ENCODE data around the gene WRAP73.

The WRAP73 gene

DNA sequence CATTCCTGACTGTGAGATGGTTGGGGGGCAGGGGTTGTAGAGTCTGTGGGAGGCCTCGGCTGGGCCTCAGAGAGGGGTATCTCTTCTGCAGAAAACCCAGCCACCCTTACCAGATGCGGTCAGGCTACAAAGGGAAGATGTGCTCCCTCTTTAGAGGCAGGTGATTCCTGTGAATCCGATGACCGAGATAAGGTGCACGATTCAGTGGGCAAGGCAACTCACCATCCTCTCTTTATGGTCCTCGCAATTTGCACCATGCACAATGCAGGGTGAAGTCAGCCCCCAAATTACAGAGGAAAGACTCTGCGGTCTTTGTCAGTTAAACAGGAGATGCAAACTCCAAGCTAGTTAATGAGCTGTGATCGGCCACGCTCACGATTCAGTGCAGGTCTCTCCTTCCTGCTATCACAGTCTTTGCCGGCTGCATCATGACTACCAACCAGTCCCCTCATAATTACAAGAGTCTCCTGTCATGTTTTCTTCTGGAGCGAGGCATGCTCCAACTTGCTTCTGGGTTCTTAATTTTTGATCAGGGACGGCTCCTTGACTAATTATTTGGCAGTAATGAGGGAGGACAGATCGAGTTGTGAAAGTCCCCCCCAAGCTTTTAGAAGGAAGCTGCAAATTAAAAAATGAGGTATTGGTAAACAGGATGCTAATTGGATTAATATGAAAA, 14.9 kb upstream of the WRAP73 start:
- no peak for ATAC-seq

DNA sequence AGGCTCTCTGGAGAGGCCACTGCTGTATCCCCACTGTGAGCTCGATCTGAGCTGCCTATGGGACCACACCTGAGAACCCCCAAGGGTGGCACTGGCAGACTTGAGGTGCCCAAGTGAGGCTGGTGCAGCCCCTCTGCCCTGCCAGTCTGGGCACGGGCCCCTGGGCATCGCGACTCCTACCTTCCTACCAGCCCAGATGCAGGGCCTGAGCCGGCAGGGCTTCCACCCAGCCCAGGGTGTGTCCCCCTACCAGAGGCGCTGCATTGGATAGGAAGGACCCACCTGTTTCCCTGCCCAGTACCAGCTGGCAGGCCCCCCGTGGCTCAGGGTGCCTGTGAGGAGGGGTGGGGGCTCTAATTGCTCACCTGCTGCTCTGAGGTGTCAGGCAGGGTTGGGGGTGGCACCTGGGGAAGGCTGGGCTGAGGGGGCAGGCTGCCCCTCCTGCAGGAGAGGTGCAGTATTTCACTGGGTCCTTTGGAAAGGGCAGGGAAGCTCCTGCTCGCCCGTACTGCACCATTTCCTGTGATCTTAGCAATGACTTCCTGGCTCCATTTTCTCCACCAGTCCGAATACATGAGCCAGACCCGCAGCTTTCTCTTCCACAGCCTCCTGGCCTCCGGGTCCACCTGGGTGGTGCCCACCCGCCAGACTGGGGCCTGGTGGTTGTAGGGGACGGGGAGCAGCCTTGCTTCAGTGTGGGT, 14.2 kb upstream of the WRAP73 start:
- ATAC-seq, result no peak

DNA sequence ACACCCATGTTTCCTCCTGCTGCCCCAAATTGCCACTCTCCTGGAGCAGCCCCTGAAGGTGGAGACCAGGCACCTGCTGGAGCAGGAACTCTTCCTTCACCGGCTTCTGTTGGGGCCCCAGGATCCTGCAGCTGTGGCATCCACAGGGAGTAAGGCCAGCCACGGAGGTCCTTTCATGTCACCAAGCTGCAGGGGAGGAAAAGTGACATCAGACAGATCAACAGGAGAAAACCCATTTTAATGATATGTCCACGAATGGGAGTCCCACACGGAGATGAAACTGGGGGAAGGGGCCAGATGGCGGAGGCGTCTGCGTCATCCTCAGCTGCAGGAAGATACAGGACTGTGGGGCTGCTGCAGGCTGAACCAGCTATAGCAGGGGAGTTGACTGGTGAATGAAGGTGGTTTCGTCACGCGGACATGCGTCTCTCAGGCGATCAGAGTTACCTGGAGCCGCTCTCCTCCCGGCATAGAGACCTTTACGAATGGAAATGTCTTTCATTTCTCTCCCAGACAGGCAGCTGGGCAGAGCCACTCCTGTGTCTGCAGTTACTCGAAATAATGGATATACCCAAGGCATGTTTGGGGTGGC, 12.3 kb upstream of the WRAP73 start:
- ATAC-seq, result no peak

DNA sequence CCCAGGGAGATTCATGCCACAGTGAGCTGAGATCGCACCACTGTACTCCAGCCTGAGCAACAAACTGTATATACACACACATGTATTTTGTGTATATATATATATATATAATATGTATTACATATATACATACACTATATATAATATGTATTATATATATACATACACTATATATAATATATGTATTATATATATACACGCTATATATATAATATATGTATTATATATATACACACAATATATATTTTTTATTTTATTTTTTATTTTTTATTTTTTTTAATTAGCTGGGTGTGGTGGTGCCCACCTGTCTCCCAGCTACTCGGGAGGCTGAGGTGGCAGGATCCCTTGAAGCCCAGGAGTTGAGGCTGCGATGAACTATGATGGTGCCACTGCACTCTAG, 11.7 kb upstream of the WRAP73 start:
- no peak for ATAC-seq

DNA sequence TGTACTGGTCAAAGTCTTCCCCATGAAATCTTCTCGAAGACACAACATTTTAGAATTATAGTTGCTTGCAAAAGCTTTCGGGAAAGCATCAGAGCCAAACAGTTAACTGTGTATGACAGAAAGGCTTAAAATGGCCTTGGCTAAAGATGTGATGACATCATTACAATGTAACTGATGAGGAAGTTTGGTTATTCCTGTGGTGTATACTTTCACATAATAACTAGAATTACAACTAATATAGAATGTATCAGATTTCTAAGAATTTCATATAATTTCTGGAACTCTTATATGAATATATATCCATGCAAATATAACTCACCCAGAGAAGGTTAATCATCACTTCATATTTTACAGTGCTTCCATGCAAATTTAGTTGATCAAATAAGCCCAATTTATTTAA, 10.8 kb upstream of the WRAP73 start:
- ATAC-seq, result peak; percentile 49 to 73

DNA sequence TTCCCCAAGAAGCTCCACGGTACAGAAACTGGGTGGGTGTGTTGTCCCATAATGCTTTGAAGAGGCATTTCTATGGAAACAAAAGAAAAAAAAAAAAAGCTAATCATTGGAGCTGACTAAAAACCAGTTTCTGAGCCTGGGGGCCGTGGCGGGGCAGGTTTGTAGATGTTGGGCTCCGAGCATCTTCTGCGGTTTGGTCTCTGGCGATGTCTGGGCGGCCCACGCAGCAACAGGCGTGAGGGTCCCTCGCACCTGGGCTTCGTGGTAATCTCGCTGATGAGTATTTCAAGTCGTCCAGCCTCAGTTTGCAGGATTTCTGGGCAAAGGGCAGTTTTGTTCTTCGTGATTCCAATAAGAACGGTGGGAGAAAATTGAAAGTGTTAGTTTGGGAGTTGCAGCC, 9.2 kb upstream of the WRAP73 start:
- no peak for ATAC-seq

DNA sequence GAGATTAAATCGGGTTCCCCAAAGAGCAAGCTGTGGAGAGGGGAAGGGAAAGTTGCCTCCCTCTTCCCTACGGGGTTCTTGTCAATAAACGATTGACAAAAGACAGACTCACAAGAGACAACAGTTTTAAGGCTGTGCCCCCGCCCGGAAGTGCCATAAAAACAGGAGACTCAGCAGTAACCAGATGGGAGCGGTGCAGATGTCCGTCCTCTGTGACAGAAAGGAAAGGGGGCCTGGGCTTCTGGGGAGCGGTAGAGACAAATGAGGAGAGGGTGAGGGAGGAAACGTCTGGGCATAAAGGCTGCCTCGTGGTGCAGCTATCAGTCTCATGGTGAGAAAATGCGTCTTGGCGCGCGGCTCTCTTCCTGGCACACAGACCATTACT, 8.3 kb upstream of the WRAP73 start:
- no peak for ATAC-seq

DNA sequence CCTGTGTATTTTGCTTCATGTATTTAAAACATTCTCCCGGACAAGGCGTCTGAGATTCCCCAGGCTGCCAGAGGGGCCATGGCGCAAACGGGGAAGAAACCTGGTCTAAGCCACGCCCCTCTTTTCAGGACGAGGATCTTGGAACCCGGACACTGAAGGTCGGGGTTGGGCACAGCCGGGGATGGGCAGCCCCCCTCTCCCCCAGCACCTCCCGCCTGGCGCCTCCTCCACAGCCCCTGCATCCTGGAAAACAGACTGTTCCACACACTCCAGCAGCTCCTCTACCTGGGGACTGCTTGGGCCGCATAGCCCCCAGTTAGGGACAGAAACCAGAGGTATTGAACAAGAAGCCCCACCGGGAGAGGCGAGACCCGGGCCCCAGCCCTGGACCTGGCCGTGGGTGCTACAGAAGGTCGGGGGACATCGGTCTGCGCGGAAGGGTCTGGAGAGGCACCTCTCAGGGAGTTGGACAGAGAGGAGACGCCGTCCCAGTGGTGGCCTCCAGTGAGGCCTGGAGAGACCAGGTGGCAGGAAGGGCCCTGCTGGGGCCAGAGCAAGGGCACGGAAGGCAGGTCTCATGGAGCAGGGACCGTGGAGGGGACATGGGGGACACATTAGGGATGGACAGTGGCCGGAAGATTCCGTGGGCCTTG, 7.8 kb upstream of the WRAP73 start:
- ATAC-seq, result no peak

DNA sequence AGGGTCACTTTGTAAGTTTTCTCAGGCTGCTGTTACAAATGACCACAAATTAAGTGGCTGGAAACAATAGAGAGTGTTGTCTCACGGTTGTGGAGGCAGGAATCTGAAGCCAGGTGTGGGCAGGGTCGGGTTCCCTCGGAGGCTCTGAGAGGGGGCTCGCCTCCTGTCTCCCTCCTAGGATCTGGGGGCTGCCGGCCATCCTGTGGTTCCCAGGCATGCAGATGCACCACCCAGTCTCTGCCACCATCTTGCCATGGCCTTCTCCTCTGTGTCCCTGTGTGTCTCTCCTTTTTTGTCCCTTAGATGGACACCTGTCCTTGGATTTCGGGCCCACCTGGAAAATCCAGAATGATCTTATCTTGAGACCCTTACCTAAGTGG, 7.2 kb upstream of the WRAP73 start:
- ATAC-seq, result no peak

DNA sequence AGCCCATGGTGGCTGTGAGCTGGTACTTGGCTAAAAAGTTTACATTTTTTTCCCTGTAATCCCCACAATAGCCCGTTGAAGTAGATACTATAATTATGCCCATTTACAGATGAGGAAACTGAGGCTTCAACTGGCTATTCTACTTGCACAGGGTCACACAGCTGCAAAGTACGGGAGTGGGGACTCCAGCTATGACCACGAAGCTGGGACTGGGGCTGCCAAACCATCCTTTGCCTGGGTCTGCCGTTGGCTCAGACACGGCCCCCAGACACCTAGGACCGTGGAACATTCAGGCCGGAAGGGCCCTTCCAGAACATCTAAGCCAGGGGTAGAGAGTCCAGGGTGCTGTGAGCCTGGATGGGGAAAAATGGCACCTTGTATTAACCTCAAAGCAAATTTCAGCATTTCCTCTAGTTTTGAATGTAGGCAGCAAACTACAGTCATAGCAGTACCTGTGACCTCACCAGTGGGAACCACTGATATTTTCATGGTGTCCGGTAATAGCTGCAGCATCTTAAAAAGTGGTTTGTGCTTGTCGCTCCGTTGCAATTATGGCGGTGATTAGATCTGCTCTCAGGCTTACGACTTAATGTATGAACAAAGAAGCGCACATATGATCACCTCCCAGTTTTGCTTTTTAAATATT, 6.7 kb upstream of the WRAP73 start:
- ATAC-seq, result peak; percentile 71 to 72

DNA sequence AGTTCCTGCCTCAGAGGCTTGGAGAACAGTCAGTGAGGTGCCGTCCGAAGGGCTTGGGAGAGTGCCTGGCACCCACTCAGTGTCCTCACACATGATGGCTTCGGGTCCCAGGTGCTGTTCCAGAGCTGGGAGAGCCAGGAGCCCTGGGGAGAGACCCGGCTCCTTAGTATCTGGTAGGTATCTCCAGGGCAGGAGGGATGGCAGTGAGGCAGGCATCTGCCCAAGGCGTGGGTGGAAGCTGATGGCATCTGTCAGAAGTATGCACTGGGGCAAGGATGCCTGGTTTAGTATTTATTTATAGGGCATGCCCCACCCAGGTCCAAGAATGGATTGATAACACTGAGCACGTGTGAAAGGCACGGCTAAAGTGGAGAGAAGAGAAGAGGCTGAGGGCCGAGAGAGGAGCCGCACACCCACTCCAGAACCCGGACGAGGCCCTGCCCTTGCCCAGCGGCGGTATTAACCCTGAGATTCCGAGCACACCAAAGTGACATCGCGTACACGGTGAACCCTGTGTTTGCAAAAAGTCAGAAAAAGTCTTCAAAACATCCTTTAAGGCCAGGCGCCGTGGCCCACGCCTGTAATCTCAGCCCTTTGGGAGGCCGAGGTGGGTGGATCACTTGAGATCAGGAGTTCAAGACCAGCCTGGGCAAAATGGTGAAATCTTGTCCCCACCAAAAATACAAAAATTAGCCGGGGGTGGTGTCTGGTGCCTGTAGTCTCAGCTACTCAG, 4.8 kb upstream of the WRAP73 start:
- ATAC-seq, result no peak

DNA sequence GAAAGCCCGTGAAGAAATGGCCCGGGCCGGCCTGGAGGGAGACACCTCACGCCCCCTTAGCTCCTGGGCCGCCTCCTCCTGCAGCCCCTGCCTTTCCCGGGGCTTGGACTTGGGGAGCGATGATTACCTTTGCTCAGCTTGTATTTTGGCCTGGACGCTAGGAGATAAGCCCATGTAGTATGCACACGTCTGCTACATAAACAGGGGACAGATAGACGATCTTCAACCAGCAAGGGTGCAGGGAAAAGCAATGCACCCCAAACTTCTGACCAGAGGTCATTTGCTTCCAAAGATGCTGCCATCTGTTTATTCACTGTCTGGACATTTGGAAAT, 3.3 kb upstream of the WRAP73 start:
- no peak for ATAC-seq

DNA sequence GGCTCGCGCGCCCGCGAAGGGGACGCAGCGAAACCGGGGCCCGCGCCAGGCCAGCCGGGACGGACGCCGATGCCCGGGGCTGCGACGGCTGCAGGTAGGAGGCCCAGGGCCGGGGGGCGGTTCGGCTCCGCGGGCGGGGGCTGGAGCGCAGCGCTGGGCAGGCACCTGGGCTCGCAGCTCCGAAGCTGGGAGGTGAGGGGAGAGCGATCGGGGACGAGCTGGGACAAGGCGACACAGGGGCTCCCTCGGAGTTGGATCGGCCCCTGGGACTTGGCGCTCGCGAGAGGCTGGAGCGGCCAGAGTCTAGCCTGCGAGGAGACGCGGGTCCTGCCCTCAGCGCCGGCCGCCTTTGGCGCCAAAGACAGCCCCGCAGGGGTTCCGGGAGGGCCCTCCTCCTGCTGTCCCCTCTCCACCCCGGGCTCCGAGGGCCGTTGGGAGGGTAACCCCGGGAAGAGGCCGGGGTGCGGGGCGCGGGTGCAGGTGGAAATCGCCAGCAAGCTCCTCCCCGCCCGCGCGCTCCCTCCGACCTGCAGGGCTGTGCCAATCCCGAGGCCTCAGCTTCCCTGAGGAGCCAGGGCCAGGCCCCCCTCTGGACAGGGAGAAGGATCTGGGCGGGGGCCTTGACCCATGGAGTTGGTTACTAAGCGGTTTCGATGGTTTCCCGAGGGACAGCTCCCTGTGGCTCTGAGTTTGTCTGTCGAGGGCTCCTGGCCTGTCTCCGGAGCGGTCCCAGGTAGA, 2.8 kb upstream of the WRAP73 start:
- no peak for ATAC-seq

DNA sequence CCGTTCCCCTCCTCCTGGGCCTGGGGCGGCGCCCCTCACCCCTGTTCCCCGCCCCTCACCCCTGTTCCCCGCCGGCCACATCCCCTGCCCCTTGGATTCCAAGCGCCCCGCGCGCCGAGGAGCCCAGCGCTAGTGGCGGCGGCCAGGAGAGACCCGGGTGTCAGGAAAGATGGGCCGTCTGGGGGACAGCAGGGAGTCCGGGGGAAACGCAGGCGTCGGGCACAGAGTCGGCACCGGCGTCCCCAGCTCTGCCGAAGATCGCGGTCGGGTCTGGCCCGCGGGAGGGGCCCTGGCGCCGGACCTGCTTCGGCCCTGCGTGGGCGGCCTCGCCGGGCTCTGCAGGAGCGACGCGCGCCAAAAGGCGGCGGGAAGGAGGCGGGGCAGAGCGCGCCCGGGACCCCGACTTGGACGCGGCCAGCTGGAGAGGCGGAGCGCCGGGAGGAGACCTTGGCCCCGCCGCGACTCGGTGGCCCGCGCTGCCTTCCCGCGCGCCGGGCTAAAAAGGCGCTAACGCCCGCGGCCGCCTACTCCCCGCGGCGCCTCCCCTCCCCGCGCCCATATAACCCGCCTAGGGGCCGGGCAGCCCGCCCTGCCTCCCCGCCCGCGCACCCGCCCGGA, 2.1 kb upstream of the WRAP73 start, which contains the start of gene TP73:
Gene TP73, plus strand, starts transcription at position 587 of the 618 bp plus-strand sequence. CDS start 29,850 bp downstream, outside the sequence.
- no peak for ATAC-seq

DNA sequence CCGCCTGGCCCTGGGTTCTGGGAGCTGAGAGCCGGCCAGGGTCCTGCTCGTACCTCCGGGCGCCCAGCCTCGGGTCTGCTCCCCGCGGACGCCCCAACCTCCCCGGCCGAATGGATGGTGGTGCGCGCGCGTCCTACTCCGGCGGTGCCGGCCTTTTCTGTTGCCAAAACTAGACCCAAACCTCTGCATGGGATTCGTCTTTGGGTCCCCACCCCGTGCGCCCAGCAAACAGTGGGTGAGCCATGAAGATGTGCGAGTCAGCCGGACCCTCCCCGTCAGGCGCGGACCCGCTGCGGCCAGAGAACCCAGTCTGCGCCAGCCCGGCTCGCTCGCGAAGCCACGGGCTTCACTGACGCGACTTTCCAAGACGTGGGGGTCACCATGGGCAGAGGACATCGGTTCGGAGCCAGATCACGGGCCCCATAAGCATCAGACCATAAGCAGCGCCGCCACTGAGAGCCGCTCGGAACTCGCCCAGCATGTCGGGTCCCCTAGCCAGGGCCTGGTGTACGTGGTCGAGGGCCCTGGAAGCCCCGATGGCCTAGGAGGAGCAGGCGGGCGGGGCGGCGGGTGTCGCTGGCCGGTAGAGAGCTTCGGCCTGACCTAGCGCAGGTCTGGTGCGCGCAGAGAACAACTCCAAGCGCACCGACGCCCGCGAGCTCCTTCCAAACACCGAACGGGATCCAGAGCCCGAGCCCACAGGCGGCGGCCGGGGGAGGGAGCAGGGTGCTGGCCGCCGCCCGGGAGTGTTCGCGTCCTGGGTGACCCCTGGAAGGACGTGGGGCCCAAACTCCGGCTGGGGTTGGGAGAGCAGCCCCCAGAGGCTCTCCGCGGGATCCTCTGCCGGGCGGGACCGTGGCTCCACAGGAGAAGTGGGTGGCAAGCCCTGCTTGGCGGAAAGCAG, 1.4 kb upstream of the WRAP73 start:
- no peak for ATAC-seq

DNA sequence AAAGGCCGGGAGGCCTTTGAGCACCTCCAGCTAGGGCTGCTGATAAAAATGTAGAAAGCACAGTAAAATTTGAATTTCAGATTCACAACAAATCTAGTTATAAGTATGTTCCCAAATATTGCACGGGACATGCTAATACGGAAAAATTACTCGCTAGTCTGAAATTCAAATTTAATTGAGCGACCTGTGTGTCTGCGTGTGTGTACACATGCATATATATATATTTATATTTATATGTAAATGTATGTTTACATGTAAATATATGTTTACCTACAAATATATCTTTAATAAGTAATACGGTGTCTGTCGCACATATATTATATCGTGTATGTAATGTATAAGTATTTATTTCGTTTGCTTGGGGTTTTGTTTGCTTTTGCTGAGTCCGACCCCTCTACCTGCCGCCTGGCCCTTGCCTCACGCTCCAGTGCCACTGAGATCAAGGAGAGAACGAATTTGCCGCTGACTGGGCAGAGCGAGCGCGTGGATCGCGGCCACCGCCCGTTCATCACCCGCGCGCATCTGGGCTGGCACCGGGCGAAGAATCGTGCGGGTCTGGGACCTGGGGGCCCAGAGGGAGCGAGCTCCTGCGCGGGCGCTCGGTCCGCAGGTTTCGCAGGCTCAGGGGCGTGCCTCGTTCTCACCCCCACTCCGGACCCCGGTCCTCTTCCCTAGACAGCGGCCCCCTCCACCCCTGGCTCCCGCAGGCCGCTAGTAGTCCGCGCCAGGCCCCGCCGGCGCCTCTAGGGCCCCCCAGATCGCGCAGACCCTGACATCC, 534 bp upstream of the WRAP73 start:
- ATAC-seq, result no peak

DNA sequence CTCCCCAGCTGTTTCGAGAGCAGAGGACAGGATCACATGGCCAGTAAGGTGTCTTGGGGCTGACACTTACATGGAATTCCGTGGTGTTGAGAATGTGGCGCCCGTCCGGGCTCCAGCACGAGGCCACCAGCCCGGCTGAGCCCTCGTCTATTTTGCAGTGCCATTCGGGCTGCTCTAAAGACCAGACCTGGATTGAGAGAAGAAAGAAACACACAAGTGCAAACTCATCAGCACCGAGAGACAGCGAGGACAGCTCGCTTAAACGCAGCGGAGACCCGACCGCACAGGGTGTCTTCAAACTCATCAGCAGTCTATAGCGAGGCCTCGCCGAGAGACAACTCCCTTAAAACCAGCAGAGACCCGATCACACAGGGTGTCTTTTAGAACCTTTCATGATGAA, 3.3 kb downstream of the WRAP73 start:
- no peak for ATAC-seq

DNA sequence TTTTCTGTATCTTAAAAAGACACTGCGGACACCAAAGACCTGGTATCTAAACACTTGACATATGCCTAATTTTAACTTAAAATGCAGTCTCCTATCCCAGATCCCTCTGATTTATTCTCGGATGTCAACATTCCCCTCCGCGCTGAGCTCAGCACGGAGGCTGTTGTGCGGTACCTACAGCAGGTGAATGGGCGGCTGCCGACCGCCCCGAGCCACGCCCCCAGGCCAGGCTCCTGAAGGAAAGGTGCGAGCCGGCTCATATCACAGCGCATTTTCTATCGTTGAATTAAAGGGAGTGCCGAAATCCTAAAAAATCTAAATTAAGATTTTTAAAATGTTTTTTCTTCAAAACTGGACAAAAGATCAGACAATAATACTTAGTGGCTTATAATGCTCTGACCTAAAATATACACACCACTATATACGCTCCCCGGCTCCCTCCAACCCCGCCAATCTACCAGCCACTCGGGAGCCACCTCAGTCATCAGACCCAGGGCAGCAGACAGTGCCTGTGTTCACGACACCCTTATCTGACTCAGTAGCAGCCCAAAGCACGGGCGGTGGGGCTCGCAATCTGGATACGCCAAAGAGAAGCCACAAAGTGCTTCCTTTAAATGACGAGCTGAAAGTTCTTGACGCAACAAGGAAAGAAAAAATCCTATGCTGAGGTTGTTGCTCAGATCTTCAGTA, 4.1 kb downstream of the WRAP73 start:
- ATAC-seq, result no peak

DNA sequence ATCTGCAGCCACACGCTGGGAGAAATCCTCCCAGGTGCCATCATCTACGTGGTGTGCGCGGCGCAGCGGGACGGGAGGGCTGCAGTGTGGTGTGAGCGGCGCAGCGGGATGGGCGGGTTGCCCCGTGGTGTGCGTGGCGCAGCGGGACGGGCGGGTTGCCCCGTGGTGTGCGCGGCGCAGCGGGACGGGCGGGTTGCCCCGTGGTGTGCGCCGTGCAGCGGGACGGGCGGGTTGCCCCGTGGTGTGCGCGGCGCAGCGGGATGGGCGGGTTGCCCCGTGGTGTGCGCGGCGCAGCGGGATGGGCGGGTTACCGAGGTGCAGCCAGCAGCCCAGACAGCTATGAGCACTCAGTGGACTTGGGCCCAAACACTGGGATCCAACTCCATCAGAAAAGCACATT, 4.7 kb downstream of the WRAP73 start:
- ATAC-seq, result no peak

All from activated CD4-positive, CD25-positive, alpha-beta regulatory T cell treated with anti-CD3 and anti-CD28 coated beads, Interleukin-2, amount 50 U/mL, for 24 hours (primary cell).